K562 (cell line): ENCODE measurements around the gene HEMGN. TPM values are rescaled to one million over a fixed set of nuclear protein-coding genes. Genes with fewer than 3 reads are reported as not detected.

Experiments
- ASH1L ChIP-seq: fragments of 450-650 bp; IDR thresholded peaks from 2 replicates; pipeline ENCODE4 v1.6.1; 2018; ENCODE audit warnings: borderline replicate concordance, mild to moderate bottlenecking, low read depth; ENCODE audit not compliant: partially characterized antibody
- ATF4 ChIP-seq: fragments of 450-650 bp; formaldehyde crosslinking; IDR thresholded peaks from 2 replicates; pipeline ENCODE4 v1.4.0; 2022; ENCODE audit warnings: mild to moderate bottlenecking, moderate library complexity
- FOXJ3 ChIP-seq: sonication (generic); formaldehyde crosslinking; IDR thresholded peaks from 2 replicates; pipeline ENCODE4 v1.4.0; 2020; ENCODE audit warnings: mild to moderate bottlenecking, missing genetic modification reagents
- GABPA ChIP-seq: fragments of 200-800 bp; sonication (Bioruptor generic); conservative IDR thresholded peaks from 2 replicates; pipeline ENCODE4 v1.6.1; 2016; ENCODE audit warnings: low read depth, missing genetic modification characterization, missing compliant biosample characterization
- GTF2B ChIP-seq: IDR thresholded peaks from 2 replicates; pipeline ENCODE4 v1.6.1; 2011; ENCODE audit not compliant: insufficient read length; ENCODE audit errors: extremely low read depth
- ILK ChIP-seq: fragments of 450-650 bp; IDR thresholded peaks from 2 replicates; pipeline ENCODE4 v1.6.1; 2016; ENCODE audit warnings: missing genetic modification characterization, low read depth, mild to moderate bottlenecking, missing compliant biosample characterization, moderate library complexity, borderline replicate concordance
- KLF10 ChIP-seq: fragments of 250-450 bp; sonication (Bioruptor Pico); IDR thresholded peaks from 2 replicates; pipeline ENCODE4 v1.6.1; 2021; ENCODE audit warnings: matching md5 sums
- MTA1 ChIP-seq: fragments of 450-650 bp; IDR thresholded peaks from 2 replicates; pipeline ENCODE4 v1.6.1; 2017; ENCODE audit warnings: borderline replicate concordance
- MYC ChIP-seq, 2 experiments: fragments of 250-450 bp in 1 of 2; sonication (Bioruptor Pico) in 1 of 2; IDR thresholded peaks; 2 replicates each; pipeline versions ENCODE4 v1.5.1 to v1.6.1; 2012 to 2021; ENCODE audit warnings: low read depth in 2 of 2, borderline replicate concordance in 1 of 2, improper control_type of control experiment in 1 of 2, low read length in 1 of 2, mild to moderate bottlenecking in 1 of 2, moderate library complexity in 1 of 2
- NCOA2 ChIP-seq, 2 experiments: fragments of 450-650 bp; IDR thresholded peaks; 2 replicates each; pipeline ENCODE4 v1.6.1; 2018; ENCODE audit warnings: mild to moderate bottlenecking in 2 of 2, moderate library complexity in 1 of 2; ENCODE audit not compliant: partially characterized antibody in 2 of 2
- NR3C1 ChIP-seq: sonication (generic); formaldehyde crosslinking; IDR thresholded peaks from 2 replicates; pipeline ENCODE4 v1.8.1; 2022; ENCODE audit warnings: missing genetic modification reagents
- POLR2AphosphoS5 ChIP-seq: IDR thresholded peaks from 2 replicates; pipeline ENCODE4 v1.6.1; 2011; ENCODE audit warnings: mild to moderate bottlenecking, low read depth, low read length, moderate library complexity; ENCODE audit not compliant: control insufficient read depth, insufficient read depth
- POLR2G ChIP-seq: fragments of 200-400 bp; formaldehyde crosslinking; IDR thresholded peaks from 2 replicates; pipeline ENCODE4 v1.6.1; 2017; ENCODE audit warnings: low read depth, mild to moderate bottlenecking, antibody characterized with exemption, low read length, moderate library complexity
- RB1 ChIP-seq: fragments of 450-650 bp; IDR thresholded peaks from 2 replicates; pipeline ENCODE4 v1.6.1; 2017; ENCODE audit warnings: low read depth, mild to moderate bottlenecking
- RBM15 ChIP-seq: fragments of 200-400 bp; formaldehyde crosslinking; IDR thresholded peaks from 2 replicates; pipeline ENCODE4 v1.6.1; 2018; ENCODE audit warnings: mild to moderate bottlenecking, low read length, moderate library complexity; ENCODE audit not compliant: insufficient read depth
- RBM34 ChIP-seq: fragments of 200-400 bp; formaldehyde crosslinking; IDR thresholded peaks from 2 replicates; pipeline ENCODE4 v1.6.1; 2018; ENCODE audit warnings: low read length, borderline replicate concordance; ENCODE audit not compliant: insufficient read depth
- SP2 ChIP-seq: IDR thresholded peaks from 2 replicates; pipeline ENCODE4 v1.6.1; 2011; ENCODE audit warnings: mild to moderate bottlenecking, low read depth, low read length, moderate library complexity; ENCODE audit not compliant: poor library complexity, severe bottlenecking; ENCODE audit errors: extremely low read depth
- TSC22D4 ChIP-seq: fragments of 450-650 bp; IDR thresholded peaks from 2 replicates; pipeline ENCODE4 v1.6.1; 2016; ENCODE audit warnings: missing genetic modification characterization, missing biosample characterization, control low read depth
- WHSC1 ChIP-seq: IDR thresholded peaks from one replicate; pipeline ENCODE4 v1.6.1; 2012; ENCODE audit warnings: low read length, control low read depth, inconsistent platforms
- ZFP1 ChIP-seq: fragments of 450-650 bp; formaldehyde crosslinking; IDR thresholded peaks from 2 replicates; pipeline ENCODE4 v1.4.0; 2020; ENCODE audit warnings: mild to moderate bottlenecking, mixed read lengths
- ZHX1 ChIP-seq: fragments of 150-350 bp; conservative IDR thresholded peaks from 2 replicates; pipeline ENCODE4 v1.6.1; 2014; ENCODE audit warnings: low read length
- ZNF785 ChIP-seq: fragments of 250-450 bp; sonication (Bioruptor Pico); IDR thresholded peaks from 2 replicates; pipeline ENCODE4 v1.4.0; 2020; ENCODE audit warnings: mild to moderate bottlenecking
- polyA plus RNA-seq, 8 experiments: library from polyadenylated mRNA; depleted of rRNA in 4 of 8; stranded (reverse) in 5 of 8; unstranded in 3 of 8; fragments of >200 nt; fragmentation: Nextera tagmentation in 2 of 8; fragmentation: Illumina TruSeq in 1 of 8; extraction: Ambion mirVana in 2 of 8; extraction: Trizol in 1 of 8; gene quantifications; 2 replicates each; pipeline versions ENCODE4 v1.2.1 to v1.2.3, GENCODE V29; 2011 to 2014; ENCODE audit warnings: inconsistent platforms in 1 of 8, missing spikeins in 1 of 8
- total RNA-seq, 7 experiments: library from RNA; depleted of rRNA in 6 of 7; stranded (reverse); fragments of >200 nt in 6 of 7; fragmentation: Illumina TruSeq in 2 of 7; extraction: Trizol in 2 of 7; gene quantifications; 2 replicates each; pipeline versions ENCODE4 v1.2.1 to v1.2.3, GENCODE V29; 2011 to 2021; ENCODE audit warnings: low replicate concordance in 1 of 7

HEMGN gene
- total and polyA plus RNA-seq, 9 of the 15 experiments (the other 6 are each of a cell fraction or from before 2014, with no cell fraction given) = 56.3 to 258 (median 137) TPM

GRCh38 chr9:97921959-97922724, 15.8 kb downstream of the HEMGN start, which contains the start of gene TRMO (continued):
- no peak for TF ChIP-seq GTF2B
- TF ChIP-seq KLF10 (CRISPR knock-in tag) = no peak
- TF ChIP-seq ILK = no peak
- TF ChIP-seq MTA1 = peak; percentile 95
- TF ChIP-seq RB1 = no peak
- no peak for TF ChIP-seq SP2
- TF ChIP-seq TSC22D4 (tag) = no peak
- TF ChIP-seq ZNF785 = peak; percentile 74
- TF ChIP-seq POLR2AphosphoS5 = peak; percentile 94
- peak; percentile 36 for TF ChIP-seq ASH1L
- no peak for TF ChIP-seq RBM34
- no peak for TF ChIP-seq FOXJ3 (CRISPR knock-in tag)
- no peak for TF ChIP-seq RBM15
- no peak for TF ChIP-seq NR3C1 (CRISPR knock-in tag)
- TF ChIP-seq ZFP1 (CRISPR knock-in tag) = no peak
- peak; percentile 95 for TF ChIP-seq MYC (IDR thresholded peaks at IDR 0.05; ENCODE audit: low read depth, low read length)
- TF ChIP-seq MYC (CRISPR knock-in tag; IDR thresholded peaks at IDR 0.05; ENCODE audit: borderline replicate concordance, low read depth) = peak; percentile 97
- no peak for TF ChIP-seq WHSC1
- peak; percentile 77 for TF ChIP-seq ATF4
- no peak; the same call in 1 of the 2 replicates for TF ChIP-seq ZHX1
- TF ChIP-seq GABPA = peak; percentile 91
- TF ChIP-seq POLR2G = peak; percentile 93
- no peak for TF ChIP-seq NCOA2 (IDR thresholded peaks at IDR 0.05; ENCODE audit: partially characterized antibody in 2 of 2)
